Liver (tissue), 3 donors: Measurements from ENCODE around the gene STX19.

ENCODE experiments used
- ATF3 ChIP-seq: IDR thresholded peaks from 2 replicates; pipeline ENCODE4 v1.6.1; 2016; ENCODE audit warnings: antibody characterized with exemption
- EGR1 ChIP-seq, 2 donors: IDR thresholded peaks; 2 replicates each; pipeline ENCODE4 v1.6.1; 2016 to 2018; ENCODE audit warnings: antibody characterized with exemption in 2 of 2, low read depth in 2 of 2
- JUND ChIP-seq, 2 donors: IDR thresholded peaks; 2 replicates each; pipeline ENCODE4 v1.6.1; 2016; ENCODE audit warnings: antibody characterized with exemption in 2 of 2
- RAD21 ChIP-seq, 2 donors: IDR thresholded peaks; 2 replicates each; pipeline ENCODE4 v1.6.1; 2016; ENCODE audit warnings: antibody characterized with exemption in 2 of 2, mild to moderate bottlenecking in 2 of 2
- RXRA ChIP-seq, 2 donors: IDR thresholded peaks; 2 replicates each; pipeline ENCODE4 v1.6.1; 2017 to 2018; ENCODE audit warnings: antibody characterized with exemption in 2 of 2, mild to moderate bottlenecking in 1 of 2
- TAF1 ChIP-seq: conservative IDR thresholded peaks from 2 replicates; pipeline ENCODE4 v1.6.1; 2016; ENCODE audit warnings: antibody characterized with exemption, mild to moderate bottlenecking
- YY1 ChIP-seq: IDR thresholded peaks from 2 replicates; pipeline ENCODE4 v1.6.1; 2016; ENCODE audit warnings: antibody characterized with exemption, mild to moderate bottlenecking
- ZBTB33 ChIP-seq: IDR thresholded peaks from 2 replicates; pipeline ENCODE4 v1.6.1; 2016; ENCODE audit warnings: antibody characterized with exemption
- TF ChIP-seq, protein P1 (sequence below): fragments of 150-350 bp; IDR thresholded peaks from 2 replicates; pipeline ENCODE4 v1.5.1; 2017; ENCODE audit warnings: improper control_type of control experiment, low read depth, low read length; ENCODE audit not compliant: missing input control
- donor health status: healthy.
- donor health status: healthy.

- TF ChIP-seq, protein P1, sequence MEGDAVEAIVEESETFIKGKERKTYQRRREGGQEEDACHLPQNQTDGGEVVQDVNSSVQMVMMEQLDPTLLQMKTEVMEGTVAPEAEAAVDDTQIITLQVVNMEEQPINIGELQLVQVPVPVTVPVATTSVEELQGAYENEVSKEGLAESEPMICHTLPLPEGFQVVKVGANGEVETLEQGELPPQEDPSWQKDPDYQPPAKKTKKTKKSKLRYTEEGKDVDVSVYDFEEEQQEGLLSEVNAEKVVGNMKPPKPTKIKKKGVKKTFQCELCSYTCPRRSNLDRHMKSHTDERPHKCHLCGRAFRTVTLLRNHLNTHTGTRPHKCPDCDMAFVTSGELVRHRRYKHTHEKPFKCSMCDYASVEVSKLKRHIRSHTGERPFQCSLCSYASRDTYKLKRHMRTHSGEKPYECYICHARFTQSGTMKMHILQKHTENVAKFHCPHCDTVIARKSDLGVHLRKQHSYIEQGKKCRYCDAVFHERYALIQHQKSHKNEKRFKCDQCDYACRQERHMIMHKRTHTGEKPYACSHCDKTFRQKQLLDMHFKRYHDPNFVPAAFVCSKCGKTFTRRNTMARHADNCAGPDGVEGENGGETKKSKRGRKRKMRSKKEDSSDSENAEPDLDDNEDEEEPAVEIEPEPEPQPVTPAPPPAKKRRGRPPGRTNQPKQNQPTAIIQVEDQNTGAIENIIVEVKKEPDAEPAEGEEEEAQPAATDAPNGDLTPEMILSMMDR, result no peak
- TF ChIP-seq RAD21 (IDR thresholded peaks at IDR 0.05) (no peak), ATF3 (no peak), TAF1 (no peak), JUND (IDR thresholded peaks at IDR 0.05) (no peak), EGR1 (IDR thresholded peaks at IDR 0.05; ENCODE audit: low read depth in 2 of 2) (no peak), ZBTB33 (no peak), YY1 (no peak), RXRA (IDR thresholded peaks at IDR 0.05) (no peak)
Observed at GRCh38 chr3:94043285-94043684, 14.9 kb upstream of the STX19 start.
